HG03108 (cell line): ENCODE results near the gene TRIM9.

Source experiments
- ATAC-seq: cut with Tn5 transposase; IDR thresholded peaks from one replicate; pipeline ENCODE4 v1.9.1; 2021; ENCODE audit warnings: moderate library complexity; ENCODE audit not compliant: unreplicated experiment

Gene TRIM9

GRCh38 chr14:51093371-51094281, 1.3 kb downstream of the TRIM9 start:
- ATAC-seq = no peak

- ATAC-seq = no peak
Measured at GRCh38 chr14:51092965-51093364, 1.9 kb downstream of the TRIM9 start.

GRCh38 chr14:51089278-51089677, 5.6 kb downstream of the TRIM9 start:
- ATAC-seq = no peak

- ATAC-seq = no peak
Measured at GRCh38 chr14:51087031-51087441, 7.9 kb downstream of the TRIM9 start.

- ATAC-seq = no peak
Measured at GRCh38 chr14:51086044-51086443, 8.9 kb downstream of the TRIM9 start.

GRCh38 chr14:51084962-51085361, 9.9 kb downstream of the TRIM9 start:
- no peak for ATAC-seq

GRCh38 chr14:51084507-51084906, 10.4 kb downstream of the TRIM9 start:
- no peak for ATAC-seq

- no peak for ATAC-seq
Measured at GRCh38 chr14:51082349-51082748, 12.6 kb downstream of the TRIM9 start.

GRCh38 chr14:51081712-51082111, 13.2 kb downstream of the TRIM9 start:
- ATAC-seq = no peak

- no peak for ATAC-seq
Measured at GRCh38 chr14:51081209-51081608, 13.7 kb downstream of the TRIM9 start.

GRCh38 chr14:51080645-51081044, 14.3 kb downstream of the TRIM9 start:
- no peak for ATAC-seq

- ATAC-seq = no peak
Measured at GRCh38 chr14:51079489-51079888, 15.4 kb downstream of the TRIM9 start.

- no peak for ATAC-seq
Measured at GRCh38 chr14:51079085-51079484, 15.8 kb downstream of the TRIM9 start.

- ATAC-seq = no peak
Measured at GRCh38 chr14:51074701-51075385, 20.1 kb downstream of the TRIM9 start.

GRCh38 chr14:51073731-51074130, 21.2 kb downstream of the TRIM9 start:
- no peak for ATAC-seq

- ATAC-seq = no peak
Measured at GRCh38 chr14:51072976-51073375, 21.9 kb downstream of the TRIM9 start.

GRCh38 chr14:51071857-51072256, 23.0 kb downstream of the TRIM9 start:
- ATAC-seq = no peak

GRCh38 chr14:51070726-51071125, 24.2 kb downstream of the TRIM9 start:
- ATAC-seq = no peak

- no peak for ATAC-seq
Measured at GRCh38 chr14:51069055-51069454, 25.9 kb downstream of the TRIM9 start.

- no peak for ATAC-seq
Measured at GRCh38 chr14:51068268-51068667, 26.6 kb downstream of the TRIM9 start.

GRCh38 chr14:51067295-51067694, 27.6 kb downstream of the TRIM9 start:
- no peak for ATAC-seq

GRCh38 chr14:51066576-51066975, 28.3 kb downstream of the TRIM9 start:
- ATAC-seq = no peak
